GM23338 (cell line): ENCODE data around the gene FNDC10.

Experiments used
- CTCF ChIP-seq, 2 experiments: fragments of 200-600 bp in 1 of 2; sonication (generic) in 1 of 2; conservative IDR thresholded peaks; 2 replicates each; pipeline versions ENCODE4 v1.5.1 to v1.6.1; 2016 to 2017; ENCODE audit warnings: antibody characterized with exemption in 2 of 2, low read depth in 2 of 2, mild to moderate bottlenecking in 2 of 2, moderate library complexity in 1 of 2
- EZH2 ChIP-seq: fragments of 200-600 bp; sonication (generic); IDR thresholded peaks from one replicate; pipeline ENCODE4 v1.8.0; 2017; ENCODE audit warnings: antibody characterized with exemption, mild to moderate bottlenecking, low read depth; ENCODE audit not compliant: unreplicated experiment
- EZH2phosphoT487 ChIP-seq: fragments of 200-600 bp; sonication (generic); IDR thresholded peaks from one replicate; pipeline ENCODE4 v1.8.1; 2018; ENCODE audit warnings: antibody characterized with exemption; ENCODE audit not compliant: unreplicated experiment
- JUNB ChIP-seq: IDR thresholded peaks from one replicate; pipeline ENCODE4 v1.6.1; 2016; ENCODE audit warnings: antibody characterized with exemption; ENCODE audit not compliant: unreplicated experiment
- POLR2AphosphoS5 ChIP-seq: IDR thresholded peaks from 2 replicates; pipeline ENCODE4 v1.6.1; 2016; ENCODE audit warnings: antibody characterized with exemption, low read depth
- REST ChIP-seq: IDR thresholded peaks from one replicate; pipeline ENCODE4 v1.6.1; 2018; ENCODE audit warnings: antibody characterized with exemption; ENCODE audit not compliant: unreplicated experiment

DNA sequence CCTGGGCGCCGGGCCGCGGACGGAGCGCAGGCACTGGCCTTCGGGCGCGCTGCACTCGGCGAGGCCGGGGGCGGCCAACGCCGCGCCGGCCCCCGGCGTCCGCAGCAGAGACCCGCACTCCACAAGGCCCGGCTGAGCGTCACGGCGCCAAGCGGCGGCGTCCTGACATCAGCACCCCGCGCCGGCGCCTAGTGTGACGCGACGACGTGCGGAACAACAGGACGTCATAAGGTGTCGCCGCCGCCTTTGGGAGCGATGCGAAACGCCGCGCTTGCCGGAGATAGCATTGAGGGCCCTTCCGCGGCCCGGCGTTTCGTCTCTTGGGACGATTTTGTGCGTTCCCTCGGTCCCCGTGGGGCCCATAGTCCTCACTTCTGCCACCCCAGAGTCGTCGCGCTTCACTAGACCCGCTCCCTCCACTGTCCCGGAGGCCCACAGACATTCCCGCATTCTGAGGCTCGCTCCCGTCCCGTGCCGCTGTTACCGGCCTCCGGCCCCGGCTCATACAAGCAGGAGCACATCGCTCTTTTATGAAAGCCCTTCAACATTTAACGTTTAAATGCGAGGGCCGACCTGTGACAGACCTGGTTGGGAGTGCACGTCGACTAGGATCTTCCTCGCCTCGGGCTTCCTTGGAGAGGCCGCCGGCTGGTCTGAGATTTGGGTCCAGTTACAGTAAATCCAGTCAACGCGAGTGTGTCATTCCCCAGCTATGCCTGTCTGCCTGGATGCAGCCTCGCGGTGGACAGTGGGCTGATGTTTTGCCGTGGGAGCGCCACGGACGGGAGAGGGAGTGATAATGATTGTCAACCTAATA is 25.0 kb downstream of the FNDC10 start, which contains the start of gene SSU72:
- TF ChIP-seq REST: no peak
- TF ChIP-seq POLR2AphosphoS5: peak; percentile 88
- TF ChIP-seq CTCF (conservative IDR thresholded peaks at IDR 0.05; ENCODE audit: low read depth in 2 of 2): no peak
- TF ChIP-seq JUNB: no peak
- no peak for TF ChIP-seq EZH2
- no peak for TF ChIP-seq EZH2phosphoT487
